ENCODE data around the gene DHRSX.
A peak's percentile ranks its signal among the peaks of the same experiment; 100 is the strongest.
"Not testable (repeated sequence)": the region's sequence is repeated elsewhere in the genome, so short reads cannot be mapped to it uniquely, and the experiment has no call there.

The DHRSX gene

GRCh38 chrX:2497961-2498780, 2.6 kb downstream of the DHRSX start:
- DNase-seq: peak; percentile 37

GRCh38 chrX:2495595-2495994, 5.2 kb downstream of the DHRSX start:
- no peak for DNase-seq

GRCh38 chrX:2492531-2493218, 8.1 kb downstream of the DHRSX start:
- peak; percentile 66 for DNase-seq

- no peak for DNase-seq
Observed at GRCh38 chrX:2490634-2491033, 10.1 kb downstream of the DHRSX start.

- no peak for DNase-seq
Observed at GRCh38 chrX:2489446-2490445, 11.0 kb downstream of the DHRSX start.

- DNase-seq: no peak
Observed at GRCh38 chrX:2488621-2489285, 12.0 kb downstream of the DHRSX start.

GRCh38 chrX:2487366-2487765, 13.4 kb downstream of the DHRSX start:
- DNase-seq: no peak

- no peak for DNase-seq
Observed at GRCh38 chrX:2486476-2487133, 14.2 kb downstream of the DHRSX start.

- no peak for DNase-seq
Observed at GRCh38 chrX:2485789-2486345, 14.9 kb downstream of the DHRSX start.

GRCh38 chrX:2484721-2485648, 15.8 kb downstream of the DHRSX start:
- DNase-seq: peak; percentile 65

- no peak for DNase-seq
Observed at GRCh38 chrX:2484256-2484655, 16.5 kb downstream of the DHRSX start.

GRCh38 chrX:2483398-2484060, 17.2 kb downstream of the DHRSX start:
- no peak for DNase-seq

- not testable (repeated sequence) for DNase-seq
Observed at GRCh38 chrX:2481597-2481996, 19.2 kb downstream of the DHRSX start.

- DNase-seq: not testable (repeated sequence)
Observed at GRCh38 chrX:2479982-2480381, 20.8 kb downstream of the DHRSX start.

- no peak for DNase-seq
Observed at GRCh38 chrX:2479420-2479780, 21.4 kb downstream of the DHRSX start.

- peak; percentile 44 for DNase-seq
Observed at GRCh38 chrX:2478546-2479419, 22.0 kb downstream of the DHRSX start.

GRCh38 chrX:2477313-2477712, 23.5 kb downstream of the DHRSX start:
- not testable (repeated sequence) for DNase-seq

- DNase-seq: no peak
Observed at GRCh38 chrX:2474963-2475726, 25.6 kb downstream of the DHRSX start.

Measured in fibroblast of skin of right biceps (primary cell).